ENCODE results near the gene ULK3. TPM values are rescaled to one million over a fixed set of nuclear protein-coding genes. Genes with fewer than 3 reads are reported as not detected.

Gene ULK3
- total RNA-seq, 4 donors from 2014 or later: 138 to 473 (median 312) TPM

GRCh38 chr15:74858369-74858740, 15.4 kb upstream of the ULK3 start:
- Histone ChIP-seq H3K36me3 (peaks cover 0 to 11% (median 5%) of the 10 kb centered on the region in 4 donors), H3K9me3 (no peaks in the 10 kb centered on the region), H3K27me3 (no peaks in the 10 kb centered on the region), H3K4me3 (no peak overlapping the region), H3K4me1 (peaks cover 25 to 46% (median 42%) of the 10 kb centered on the region in 4 donors), H3K27ac (peak overlapping the region; percentile 32 to 64 (median 62))
- TF ChIP-seq EP300 (IDR thresholded peaks at IDR 0.05; ENCODE audit: low read depth) (no peak), CTCF (IDR thresholded peaks at IDR 0.05) (no peak), POLR2A (IDR thresholded peaks at IDR 0.05) (no peak), POLR2AphosphoS5 (IDR thresholded peaks at IDR 0.05) (no peak)
- 69 to 75% methylated on average over 4 of the region's 4 CpGs for WGBS, 2 donors (ENCODE audit: low coverage in 1 of 2)
- DNase-seq: no peak
- intact Hi-C loops (cut with DNase I; ENCODE audit: low total_unique reads): no loop called here
- in situ Hi-C loops (cut with MboI; ENCODE audit: low pct_ligation_motif_present in 1 of 4, low pct_unique_long_range_greater_than_20kb in 1 of 4, low sequenced_read_pairs in 3 of 4): no loop called here

- no peaks in the 10 kb centered on the region for H3K9me3 ChIP-seq
- intact Hi-C loops (cut with DNase I; ENCODE audit: low total_unique reads): no loop called here
- in situ Hi-C loops (cut with MboI; ENCODE audit: low pct_ligation_motif_present in 1 of 4, low pct_unique_long_range_greater_than_20kb in 1 of 4, low sequenced_read_pairs in 3 of 4): no loop called here
Measured at GRCh38 chr15:74857671-74858368, 14.9 kb upstream of the ULK3 start.

GRCh38 chr15:74857082-74857655, 14.2 kb upstream of the ULK3 start:
- 25 to 35% methylated on average over 2 to 5 of the region's 5 CpGs for WGBS, 2 donors (ENCODE audit: low coverage in 1 of 2)
- intact Hi-C loops (cut with DNase I; ENCODE audit: low total_unique reads) (no loop called here), in situ Hi-C loops (cut with MboI; ENCODE audit: low pct_ligation_motif_present in 1 of 4, low pct_unique_long_range_greater_than_20kb in 1 of 4, low sequenced_read_pairs in 3 of 4) (no loop called here)
- H3K4me1 ChIP-seq: peaks cover 25 to 45% (median 39%) of the 10 kb centered on the region in 4 donors
- peaks cover 0 to 21% (median 13%) of the 10 kb centered on the region in 4 donors for H3K36me3 ChIP-seq
- H3K4me3 ChIP-seq: no peak overlapping the region
- TF ChIP-seq EP300 (IDR thresholded peaks at IDR 0.05; ENCODE audit: low read depth) (no peak), POLR2AphosphoS5 (IDR thresholded peaks at IDR 0.05) (peak in 1 of 3 donors; percentile 18)
- no peaks in the 10 kb centered on the region for H3K27me3 ChIP-seq
- H3K9me3 ChIP-seq: no peaks in the 10 kb centered on the region
- peak; percentile 70 for DNase-seq
- peak overlapping the region; percentile 32 to 64 (median 62) for H3K27ac ChIP-seq

More at GRCh38 chr15:74857671-74858368, 14.9 kb upstream of the ULK3 start:
- Histone ChIP-seq H3K27ac (peak overlapping the region; percentile 32 to 64 (median 62)), H3K36me3 (peaks cover 0 to 17% (median 10%) of the 10 kb centered on the region in 4 donors), H3K27me3 (no peaks in the 10 kb centered on the region), H3K4me3 (no peak overlapping the region), H3K4me1 (peaks cover 25 to 45% (median 39%) of the 10 kb centered on the region in 4 donors)
- TF ChIP-seq POLR2AphosphoS5 (IDR thresholded peaks at IDR 0.05) (no peak), EP300 (IDR thresholded peaks at IDR 0.05; ENCODE audit: low read depth) (no peak), POLR2A (IDR thresholded peaks at IDR 0.05) (no peak), CTCF (IDR thresholded peaks at IDR 0.05) (no peak)
- DNase-seq: no peak
- 56% methylated on average over 5 to 9 of the region's 9 CpGs for WGBS, 2 donors (ENCODE audit: low coverage in 1 of 2)

- Histone ChIP-seq H3K27me3 (no peaks in the 10 kb centered on the region), H3K36me3 (peaks cover 0 to 25% (median 15%) of the 10 kb centered on the region in 4 donors), H3K9me3 (no peaks in the 10 kb centered on the region), H3K4me3 (no peak overlapping the region), H3K4me1 (peaks cover 25 to 45% (median 39%) of the 10 kb centered on the region in 4 donors), H3K27ac (peak overlapping the region; percentile 32 to 64 (median 62))
- intact Hi-C loops (cut with DNase I; ENCODE audit: low total_unique reads): no loop called here
- TF ChIP-seq POLR2A (IDR thresholded peaks at IDR 0.05) (no peak), EP300 (IDR thresholded peaks at IDR 0.05; ENCODE audit: low read depth) (no peak), CTCF (IDR thresholded peaks at IDR 0.05) (no peak), POLR2AphosphoS5 (IDR thresholded peaks at IDR 0.05) (no peak)
- in situ Hi-C loops (cut with MboI; ENCODE audit: low pct_ligation_motif_present in 1 of 4, low pct_unique_long_range_greater_than_20kb in 1 of 4, low sequenced_read_pairs in 3 of 4): no loop called here
- 100% methylated on average over 1 of the region's 1 CpG for WGBS, 2 donors (ENCODE audit: low coverage in 1 of 2)
- DNase-seq: no peak
Measured at GRCh38 chr15:74856537-74856936, 13.6 kb upstream of the ULK3 start.
